HG02840 (cell line): ENCODE data around the gene CEP68.
"Not testable (repeated sequence)": the region's sequence is repeated elsewhere in the genome, so short reads cannot be mapped to it uniquely, and the experiment has no call there.

ENCODE experiments used
- ATAC-seq: cut with Tn5 transposase; IDR thresholded peaks from one replicate; pipeline ENCODE4 v1.9.1; 2021; ENCODE audit warnings: mild to moderate bottlenecking, moderate library complexity, moderate number of reproducible peaks; ENCODE audit not compliant: unreplicated experiment, low FRiP score

Gene CEP68

GRCh38 chr2:65030476-65031332, 25.5 kb upstream of the CEP68 start:
- ATAC-seq = no peak

- no peak for ATAC-seq
Measured at GRCh38 chr2:65031341-65032018, 24.7 kb upstream of the CEP68 start.

- ATAC-seq = no peak
Measured at GRCh38 chr2:65032019-65032975, 23.9 kb upstream of the CEP68 start.

GRCh38 chr2:65033178-65033577, 23.0 kb upstream of the CEP68 start:
- ATAC-seq = no peak

GRCh38 chr2:65033667-65034066, 22.5 kb upstream of the CEP68 start:
- not testable (repeated sequence) for ATAC-seq

- ATAC-seq = no peak
Measured at GRCh38 chr2:65035351-65035943, 20.8 kb upstream of the CEP68 start.

- no peak for ATAC-seq
Measured at GRCh38 chr2:65037178-65037577, 19.0 kb upstream of the CEP68 start.

GRCh38 chr2:65039640-65040039, 16.6 kb upstream of the CEP68 start:
- no peak for ATAC-seq

GRCh38 chr2:65040400-65041261, 15.6 kb upstream of the CEP68 start:
- ATAC-seq = no peak

GRCh38 chr2:65043001-65043400, 13.2 kb upstream of the CEP68 start:
- no peak for ATAC-seq

GRCh38 chr2:65044097-65044735, 12.0 kb upstream of the CEP68 start:
- ATAC-seq = no peak

GRCh38 chr2:65045651-65046050, 10.6 kb upstream of the CEP68 start:
- ATAC-seq = no peak

- ATAC-seq = no peak
Measured at GRCh38 chr2:65046633-65047407, 9.4 kb upstream of the CEP68 start.

- ATAC-seq = no peak
Measured at GRCh38 chr2:65049010-65049639, 7.1 kb upstream of the CEP68 start.

GRCh38 chr2:65050931-65051330, 5.3 kb upstream of the CEP68 start:
- ATAC-seq = no peak

- peak; percentile 42 for ATAC-seq
Measured at GRCh38 chr2:65053199-65053598, 3.0 kb upstream of the CEP68 start.

GRCh38 chr2:65054749-65055421, 1.3 kb upstream of the CEP68 start:
- no peak for ATAC-seq
